Embryonic facial prominence (tissue), 1 donor: ENCODE measurements around the gene FAM171A2.
A peak's percentile ranks its signal among the peaks of the same experiment; 100 is the strongest.
"Not testable (repeated sequence)": the region's sequence is repeated elsewhere in the genome, so short reads cannot be mapped to it uniquely, and the experiment has no call there.

Experiments used
- DNase-seq: peaks from one replicate; pipeline ENCODE4 v3.0.0-alpha.2; 2016; ENCODE audit errors: extremely low spot score

The FAM171A2 gene

GRCh38 chr17:44347206-44348055 is 16.2 kb downstream of the FAM171A2 start:
- not testable (repeated sequence) for DNase-seq

GRCh38 chr17:44346064-44346844 is 17.4 kb downstream of the FAM171A2 start:
- DNase-seq = no peak

GRCh38 chr17:44345454-44346026 is 18.1 kb downstream of the FAM171A2 start:
- DNase-seq = no peak

GRCh38 chr17:44344939-44345453 is 18.7 kb downstream of the FAM171A2 start, which contains the start of gene GRN:
Gene GRN, plus strand, starts transcription at chr17:44345302. Its CDS starts 3,863 bp downstream, at chr17:44349165.
- DNase-seq = peak; percentile 97

- DNase-seq = no peak
Measured at GRCh38 chr17:44343510-44344209, 20.0 kb downstream of the FAM171A2 start.

GRCh38 chr17:44340553-44340952 is 23.1 kb downstream of the FAM171A2 start:
- not testable (repeated sequence) for DNase-seq

GRCh38 chr17:44338702-44339101 is 25.0 kb downstream of the FAM171A2 start:
- DNase-seq = no peak

- DNase-seq = no peak
Measured at GRCh38 chr17:44335968-44336367, 27.7 kb downstream of the FAM171A2 start.

GRCh38 chr17:44335564-44335963 is 28.1 kb downstream of the FAM171A2 start:
- no peak for DNase-seq

GRCh38 chr17:44334727-44335126 is 28.9 kb downstream of the FAM171A2 start:
- DNase-seq = no peak

GRCh38 chr17:44334315-44334714 is 29.3 kb downstream of the FAM171A2 start:
- DNase-seq = no peak

GRCh38 chr17:44333371-44333770 is 30.3 kb downstream of the FAM171A2 start:
- DNase-seq = no peak

GRCh38 chr17:44331249-44331760 is 32.3 kb downstream of the FAM171A2 start:
- no peak for DNase-seq

- DNase-seq = not testable (repeated sequence)
Measured at GRCh38 chr17:44330263-44330662, 33.4 kb downstream of the FAM171A2 start.

- DNase-seq = not testable (repeated sequence)
Measured at GRCh38 chr17:44329516-44329915, 34.1 kb downstream of the FAM171A2 start.

- no peak for DNase-seq
Measured at GRCh38 chr17:44327715-44328449, 35.8 kb downstream of the FAM171A2 start.

- peak; percentile 91 for DNase-seq
Measured at GRCh38 chr17:44326861-44327444, 36.7 kb downstream of the FAM171A2 start.

- peak; percentile 77 for DNase-seq
Measured at GRCh38 chr17:44324571-44325275, 38.9 kb downstream of the FAM171A2 start, which contains the start of gene SLC25A39. Gene SLC25A39, minus strand, starts transcription at chr17:44324823. Its CDS starts 1,261 bp downstream, at chr17:44323562.

- no peak for DNase-seq
Measured at GRCh38 chr17:44324092-44324570, 39.5 kb downstream of the FAM171A2 start.
